GM12892 (cell line): ENCODE measurements around the gene CASKIN2.

Source experiments
- POLR2A ChIP-seq: IDR thresholded peaks from 2 replicates; pipeline ENCODE4 v1.6.1; 2011; ENCODE audit warnings: low read depth, low read length, control low read depth
- POLR2AphosphoS5 ChIP-seq: IDR thresholded peaks from 2 replicates; pipeline ENCODE4 v1.6.1; 2011; ENCODE audit warnings: low read depth, low read length, control low read depth
- TAF1 ChIP-seq: IDR thresholded peaks from 2 replicates; pipeline ENCODE4 v1.6.1; 2011; ENCODE audit warnings: low read depth, mild to moderate bottlenecking, control low read depth, low read length, borderline replicate concordance

GRCh38 chr17:75468779-75469373 lies 46.5 kb downstream of the CASKIN2 start:
- TF ChIP-seq POLR2A (no peak), POLR2AphosphoS5 (no peak), TAF1 (no peak)
